ENCODE measurements around the gene GPR149.

Gene GPR149

GRCh38 chr3:154338570-154338969 is 91.4 kb downstream of the GPR149 start:
- no peak for DNase-seq (ENCODE audit: low read depth, low spot score)

DNA sequence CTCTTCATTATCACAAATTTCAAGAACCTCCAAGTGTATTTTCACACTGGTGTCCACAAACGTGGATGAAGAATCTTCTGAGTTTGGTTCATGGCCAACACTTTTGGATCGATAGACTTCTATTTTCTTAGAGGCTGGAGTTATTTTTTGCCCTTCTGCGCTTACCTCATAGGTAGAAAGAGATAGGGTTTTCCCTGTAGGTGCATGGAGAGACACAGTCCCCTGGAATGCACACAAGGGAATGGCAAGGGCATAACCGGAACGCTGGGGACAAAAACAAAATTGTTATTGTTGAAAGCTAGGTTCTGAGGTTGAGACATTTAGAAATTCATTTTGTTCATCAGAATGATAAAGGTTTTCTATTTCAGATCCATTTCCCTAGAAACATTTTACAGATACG is 92.0 kb downstream of the GPR149 start:
- DNase-seq (ENCODE audit: low read depth, low spot score): no peak

GRCh38 chr3:154334973-154335420 is 95.0 kb downstream of the GPR149 start:
- DNase-seq (ENCODE audit: low read depth, low spot score): peak; percentile 49

- no peak for DNase-seq (ENCODE audit: low read depth, low spot score)
These were observed 102.1 kb downstream of the GPR149 start for GRCh38 chr3:154327871-154328270.

DNA sequence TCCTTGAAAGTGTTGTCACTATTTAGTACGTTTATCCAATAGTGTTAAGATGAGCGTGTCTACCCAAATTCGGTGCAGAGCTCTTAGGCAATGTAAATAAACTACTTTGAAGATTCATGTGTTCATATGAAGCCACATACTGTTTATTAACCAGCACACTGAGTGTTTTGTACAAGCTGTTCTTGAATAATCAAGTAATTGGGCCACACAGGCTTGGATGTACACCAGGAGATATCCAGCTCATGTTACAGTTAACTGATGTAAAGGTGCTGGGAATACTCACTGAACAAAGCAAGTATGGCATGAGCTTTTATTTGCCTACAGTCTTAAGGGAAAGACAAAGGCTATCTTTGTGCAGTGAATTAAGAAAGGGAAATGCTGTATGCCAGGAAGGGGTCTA is 105.1 kb downstream of the GPR149 start:
- no peak for DNase-seq (ENCODE audit: low read depth, low spot score)

GRCh38 chr3:154323891-154324738 is 105.9 kb downstream of the GPR149 start, which contains the start of gene DHX36:
Gene DHX36, minus strand, starts transcription at chr3:154324487. Its CDS starts 71 bp downstream, at chr3:154324416.
- peak; percentile 96 for DNase-seq (ENCODE audit: low read depth, low spot score)

GRCh38 chr3:154316974-154317767 is 112.8 kb downstream of the GPR149 start:
- no peak for DNase-seq (ENCODE audit: low read depth, low spot score)

DNA sequence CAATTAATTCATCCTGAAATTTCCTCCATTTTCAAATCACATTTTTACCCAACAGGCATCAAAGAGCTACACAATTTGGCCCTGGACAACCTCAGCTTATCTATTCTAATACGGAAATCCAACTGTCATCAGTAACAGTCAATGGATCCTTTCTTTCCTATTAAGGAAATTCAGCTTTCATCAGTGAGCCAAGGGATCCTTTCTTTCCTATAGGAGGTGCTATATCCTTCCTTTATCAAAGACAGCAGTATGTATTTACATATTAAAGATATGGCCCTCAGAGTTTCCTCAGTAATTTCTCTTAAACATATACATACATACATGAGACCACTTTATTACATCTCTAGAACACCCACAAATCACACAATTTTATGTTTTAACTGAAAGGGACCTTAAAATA is 115.8 kb downstream of the GPR149 start:
- no peak for DNase-seq (ENCODE audit: low read depth, low spot score)

DNA sequence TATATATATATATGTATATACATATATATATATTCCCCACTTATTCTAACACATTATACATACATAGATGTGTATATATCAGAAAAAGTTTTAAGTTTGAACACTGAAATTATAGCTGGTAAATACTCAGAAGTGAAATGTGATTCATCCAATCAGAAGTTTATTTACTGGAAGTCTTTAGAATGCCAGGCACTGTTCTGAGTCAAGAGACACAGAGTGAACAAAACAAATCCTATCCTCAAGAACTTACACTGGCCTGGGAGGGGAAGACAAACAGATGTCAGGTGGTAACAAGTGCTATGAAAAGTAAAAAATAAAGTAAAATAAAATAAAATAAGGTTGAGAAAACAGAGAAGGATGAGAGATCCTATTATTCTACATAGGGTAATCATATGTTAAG is 119.2 kb downstream of the GPR149 start:
- peak; percentile 27 for DNase-seq (ENCODE audit: low read depth, low spot score)

GRCh38 chr3:154307363-154307762 is 122.6 kb downstream of the GPR149 start:
- DNase-seq (ENCODE audit: low read depth, low spot score): no peak

GRCh38 chr3:154304936-154305335 is 125.1 kb downstream of the GPR149 start:
- DNase-seq (ENCODE audit: low read depth, low spot score): no peak

GRCh38 chr3:154304116-154304786 is 125.7 kb downstream of the GPR149 start:
- peak; percentile 14 for DNase-seq (ENCODE audit: low read depth, low spot score)

DNA sequence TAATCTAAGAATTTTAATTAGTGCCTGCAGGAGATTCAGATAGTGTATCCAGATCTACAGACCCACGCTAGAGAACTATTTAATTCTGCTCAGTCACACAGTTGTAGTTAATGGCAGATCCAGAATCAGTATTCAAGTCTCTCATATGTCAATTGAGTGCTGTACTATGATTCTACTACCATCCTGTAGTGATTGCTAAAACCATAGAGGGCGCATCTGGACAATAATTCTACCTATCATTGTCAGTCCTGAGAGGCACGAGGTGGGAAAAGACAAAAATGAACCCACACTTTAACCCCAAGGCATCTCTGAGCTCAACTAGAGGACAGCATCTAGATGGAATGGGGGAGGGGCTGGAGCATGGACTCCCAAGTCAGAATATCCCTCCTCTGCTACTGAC is 128.4 kb downstream of the GPR149 start:
- no peak for DNase-seq (ENCODE audit: low read depth, low spot score)

GRCh38 chr3:154294016-154294415 is 136.0 kb downstream of the GPR149 start:
- no peak for DNase-seq (ENCODE audit: low read depth, low spot score)

DNA sequence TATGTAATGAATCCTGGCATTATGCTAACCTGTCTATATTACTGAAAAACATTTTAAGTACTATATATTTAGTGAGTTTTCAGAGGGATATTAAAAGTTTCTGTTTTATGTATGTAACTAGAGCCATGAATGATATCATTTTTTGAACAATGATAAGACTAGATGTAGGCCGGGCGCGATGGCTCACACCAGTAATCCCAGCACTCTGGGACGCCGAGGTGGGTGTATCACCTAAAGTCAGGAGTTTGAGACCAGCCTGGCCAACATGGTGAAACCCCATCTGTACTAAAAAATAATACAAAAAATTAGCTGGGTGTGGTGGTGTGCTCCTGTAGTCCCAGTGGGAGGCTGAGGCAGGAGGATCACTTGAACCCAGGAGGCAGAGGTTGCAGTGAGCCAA is 139.8 kb downstream of the GPR149 start:
- no peak for DNase-seq (ENCODE audit: low read depth, low spot score)
